WI38 (cell line): ENCODE data around the gene CRYGB.

Experiments
- H3K4me3 ChIP-seq: 2 replicates; pipeline ENCODE4 v1.5.1; 2011; ENCODE audit warnings: low read depth, mild to moderate bottlenecking, control low read depth, low read length
- CTCF ChIP-seq: IDR thresholded peaks from 2 replicates; pipeline ENCODE4 v1.5.1; 2012; ENCODE audit warnings: low read depth, mild to moderate bottlenecking, control low read depth, low read length

The CRYGB gene

GRCh38 chr2:208136716-208137094, 9.3 kb downstream of the CRYGB start:
- H3K4me3 ChIP-seq, result no peak overlapping the region
- no peak for TF ChIP-seq CTCF

- no peak overlapping the region for H3K4me3 ChIP-seq
- no peak for TF ChIP-seq CTCF
Observed at GRCh38 chr2:208135794-208136715, 9.9 kb downstream of the CRYGB start.

GRCh38 chr2:208134928-208135586, 10.9 kb downstream of the CRYGB start:
- H3K4me3 ChIP-seq, result no peak overlapping the region
- TF ChIP-seq CTCF, result no peak

GRCh38 chr2:208130712-208131110, 15.2 kb downstream of the CRYGB start:
- TF ChIP-seq CTCF, result no peak
- no peak overlapping the region for H3K4me3 ChIP-seq

- no peak for TF ChIP-seq CTCF
- H3K4me3 ChIP-seq, result no peak within 1 kb of the TSS
Observed at GRCh38 chr2:208129744-208130711, 15.9 kb downstream of the CRYGB start, which contains the start of gene CRYGC. TSS of gene CRYGC (minus strand) at chr2:208129828. CDS start at chr2:208129792, 36 bp downstream.

- no peak overlapping the region for H3K4me3 ChIP-seq
- TF ChIP-seq CTCF, result no peak
Observed at GRCh38 chr2:208128136-208128535, 17.8 kb downstream of the CRYGB start.
